H1 (cell line): Measurements from ENCODE around the gene LRRC18. TPM values are rescaled to one million over a fixed set of nuclear protein-coding genes. Genes with fewer than 3 reads are reported as not detected.

Experiments used
- CTCF ChIA-PET: fragments of 300-600 bp; sonication (Branson Sonifier 250); formaldehyde crosslinking; loops from one replicate; lab custom pipeline; 2021; ENCODE audit not compliant: partially characterized antibody; lab: Charles Lee
- POLR2A ChIA-PET: fragments of 300-600 bp; sonication (Branson Sonifier 250); formaldehyde crosslinking; loops from one replicate; lab custom pipeline; 2021; ENCODE audit warnings: inconsistent platforms; ENCODE audit not compliant: partially characterized antibody; lab: Charles Lee
- DNase-seq, 2 experiments: peaks; one replicate each; pipeline versions ENCODE4 v3.0.0 to v3.0.0-alpha.2; 2010 to 2022; ENCODE audit warnings: low spot score in 2 of 2, low read depth in 1 of 2, mixed read lengths in 1 of 2
- FAIRE-seq: peaks from 2 replicates; lab custom pipeline; 2011; peaks lifted over from hg19 to GRCh38; lab: Jason Lieb, UNC
- H2AFZ ChIP-seq: 2 replicates; pipeline ENCODE4 v1.8.1; 2012; ENCODE audit warnings: low read length, inconsistent platforms
- H2AK5ac ChIP-seq: 2 replicates; pipeline ENCODE4 v1.6.1; 2013; ENCODE audit warnings: low read depth, low read length
- H2BK120ac ChIP-seq: replicated peaks from 2 replicates; pipeline ENCODE3; 2013; ENCODE audit warnings: low read depth, low read length, inconsistent platforms
- H2BK12ac ChIP-seq: 2 replicates; pipeline ENCODE4 v1.6.1; 2013; ENCODE audit warnings: low read depth, low read length
- H2BK15ac ChIP-seq: 2 replicates; pipeline ENCODE4 v1.6.1; 2013; ENCODE audit warnings: low read length
- H2BK20ac ChIP-seq: 2 replicates; pipeline ENCODE4 v1.6.1; 2013; ENCODE audit warnings: low read length
- H2BK5ac ChIP-seq: 2 replicates; pipeline ENCODE4 v1.6.1; 2013; ENCODE audit warnings: low read depth, low read length
- H3K14ac ChIP-seq: 2 replicates; pipeline ENCODE4 v1.6.1; 2013; ENCODE audit warnings: inconsistent platforms; ENCODE audit not compliant: insufficient read length
- H3K18ac ChIP-seq: 2 replicates; pipeline ENCODE4 v1.6.1; 2013; ENCODE audit warnings: low read length; ENCODE audit errors: extremely low read depth
- H3K23ac ChIP-seq: 2 replicates; pipeline ENCODE4 v1.6.1; 2013; ENCODE audit warnings: inconsistent platforms; ENCODE audit not compliant: insufficient read length
- H3K23me2 ChIP-seq: 2 replicates; pipeline ENCODE4 v1.6.1; 2013; ENCODE audit warnings: low read depth, low read length
- H3K27ac ChIP-seq: 2 replicates; pipeline ENCODE4 v1.6.1; 2011; ENCODE audit warnings: low read depth, low read length, inconsistent platforms
- H3K27me3 ChIP-seq, 4 experiments: replicated peaks in 1 of 4; 1 replicate in 1 of 4; 2 replicates in 3 of 4; pipeline versions ENCODE4 v1.6.1 to v1.8.1; 2011 to 2013; ENCODE audit warnings: low read length in 3 of 4, mild to moderate bottlenecking in 3 of 4, inconsistent platforms in 2 of 4, mixed read lengths in 2 of 4, moderate library complexity in 1 of 4; ENCODE audit not compliant: control insufficient read depth in 3 of 4, insufficient read depth in 3 of 4; ENCODE audit errors: extremely low read depth in 1 of 4
- H3K36me3 ChIP-seq, 4 experiments: 2 replicates each; pipeline versions ENCODE4 v1.6.1 to v1.8.1; 2011 to 2013; ENCODE audit warnings: mild to moderate bottlenecking in 4 of 4, low read length in 3 of 4, moderate library complexity in 2 of 4, control low read depth in 1 of 4, inconsistent platforms in 1 of 4; ENCODE audit not compliant: insufficient read depth in 4 of 4, control insufficient read depth in 2 of 4
- H3K4ac ChIP-seq: replicated peaks from 2 replicates; pipeline ENCODE3; 2013; ENCODE audit warnings: low read length, low read depth, mixed read lengths, inconsistent platforms; ENCODE audit not compliant: insufficient read length
- H3K4me1 ChIP-seq, 4 experiments: replicated peaks in 1 of 4; 1 replicate in 1 of 4; 2 replicates in 3 of 4; pipeline versions ENCODE4 v1.6.1 to v1.8.1; 2011 to 2013; ENCODE audit warnings: low read length in 3 of 4, inconsistent platforms in 2 of 4, mixed read lengths in 1 of 4; ENCODE audit not compliant: insufficient read depth in 4 of 4, control insufficient read depth in 3 of 4
- H3K4me2 ChIP-seq, 2 experiments: 2 replicates each; pipeline versions ENCODE4 v1.6.1 to v1.8.1; 2011 to 2013; ENCODE audit warnings: low read depth in 2 of 2, low read length in 2 of 2, control low read depth in 1 of 2, inconsistent platforms in 1 of 2, mild to moderate bottlenecking in 1 of 2; ENCODE audit not compliant: insufficient read depth in 1 of 2
- H3K4me3 ChIP-seq, 4 experiments: fragments of 200-600, 300-600 bp in 1 of 4; sonication (generic), shearing (Covaris generic), sonication (Bioruptor Twin) in 1 of 4; 2 replicates each; pipeline versions ENCODE4 v1.5.1 to v1.8.1; 2011 to 2016; ENCODE audit warnings: low read length in 4 of 4, low read depth in 3 of 4, control low read depth in 2 of 4, inconsistent platforms in 2 of 4, mild to moderate bottlenecking in 2 of 4, mixed read lengths in 1 of 4, moderate library complexity in 1 of 4; ENCODE audit not compliant: insufficient read depth in 2 of 4; ENCODE audit errors: extremely low read depth in 1 of 4
- H3K56ac ChIP-seq: replicated peaks from 2 replicates; pipeline ENCODE3; 2013; ENCODE audit warnings: low read depth, mild to moderate bottlenecking, mixed read lengths, low read length, inconsistent platforms; ENCODE audit not compliant: insufficient read length
- H3K79me1 ChIP-seq: 2 replicates; pipeline ENCODE4 v1.6.1; 2013; ENCODE audit warnings: low read depth, low read length, control low read depth
- H3K79me2 ChIP-seq, 2 experiments: 2 replicates each; pipeline versions ENCODE4 v1.6.1 to v1.8.1; 2012 to 2013; ENCODE audit warnings: low read length in 2 of 2, mild to moderate bottlenecking in 2 of 2, inconsistent platforms in 1 of 2; ENCODE audit not compliant: insufficient read depth in 2 of 2, control insufficient read depth in 1 of 2
- H3K9ac ChIP-seq, 4 experiments: replicated peaks in 1 of 4; 1 replicate in 1 of 4; 2 replicates in 3 of 4; pipeline versions ENCODE4 v1.6.1 to v1.8.1; 2011 to 2013; ENCODE audit warnings: low read depth in 3 of 4, low read length in 3 of 4, control low read depth in 2 of 4, mild to moderate bottlenecking in 2 of 4, moderate library complexity in 2 of 4, inconsistent platforms in 1 of 4; ENCODE audit errors: extremely low read depth in 1 of 4
- H3K9me3 ChIP-seq, 2 experiments: 2 replicates each; pipeline versions ENCODE4 v1.6.1 to v1.8.1; 2012 to 2013; ENCODE audit warnings: mild to moderate bottlenecking in 2 of 2, moderate library complexity in 2 of 2, control low read depth in 1 of 2, inconsistent platforms in 1 of 2, low read depth in 1 of 2, low read length in 1 of 2, mixed read lengths in 1 of 2; ENCODE audit not compliant: insufficient read depth in 2 of 2
- H4K20me1 ChIP-seq, 2 experiments: replicated peaks in 1 of 2; 2 replicates each; pipeline versions ENCODE3 to v1.8.1; 2011 to 2013; ENCODE audit warnings: inconsistent platforms in 2 of 2, low read length in 2 of 2, mild to moderate bottlenecking in 1 of 2; ENCODE audit not compliant: insufficient read depth in 2 of 2, control insufficient read depth in 1 of 2
- H4K5ac ChIP-seq: 2 replicates; pipeline ENCODE4 v1.6.1; 2013; ENCODE audit warnings: low read length, low read depth, mixed read lengths, inconsistent platforms; ENCODE audit not compliant: insufficient read length
- H4K8ac ChIP-seq: 2 replicates; pipeline ENCODE4 v1.8.0; 2013; ENCODE audit warnings: mild to moderate bottlenecking, moderate library complexity, low read length, inconsistent platforms; ENCODE audit not compliant: insufficient read depth; ENCODE audit errors: extremely low read depth
- H4K91ac ChIP-seq: replicated peaks from 2 replicates; pipeline ENCODE3; 2013; ENCODE audit warnings: low read length, mixed read lengths, inconsistent platforms; ENCODE audit not compliant: insufficient read length
- EP300 ChIP-seq, 2 experiments: IDR thresholded peaks; 1 replicate in 1 of 2; 2 replicates in 1 of 2; pipeline ENCODE4 v1.6.1; 2011 to 2012; ENCODE audit warnings: low read depth in 2 of 2, low read length in 2 of 2, mild to moderate bottlenecking in 2 of 2, borderline replicate concordance in 1 of 2, inconsistent platforms in 1 of 2, moderate library complexity in 1 of 2
- EZH2 ChIP-seq: fragments of 200-600 bp; sonication (generic); IDR thresholded peaks from 2 replicates; pipeline ENCODE4 v1.7.1; 2012; ENCODE audit warnings: low read depth, mild to moderate bottlenecking, moderate library complexity, low read length, inconsistent platforms; ENCODE audit not compliant: severe bottlenecking
- KDM1A ChIP-seq: fragments of 200-600, 300-600 bp; sonication (generic); IDR thresholded peaks from 2 replicates; pipeline ENCODE4 v1.7.1; 2016; ENCODE audit warnings: mild to moderate bottlenecking, low read length, borderline replicate concordance
- NANOG ChIP-seq: IDR thresholded peaks from 2 replicates; pipeline ENCODE4 v1.6.1; 2011; ENCODE audit warnings: low read length, low read depth, mild to moderate bottlenecking, inconsistent platforms; ENCODE audit not compliant: insufficient read depth, poor library complexity, severe bottlenecking
- NRF1 ChIP-seq: IDR thresholded peaks from 2 replicates; pipeline ENCODE4 v1.6.1; 2011; ENCODE audit warnings: mild to moderate bottlenecking, low read depth, low read length, improper control_type of control experiment
- POU5F1 ChIP-seq: IDR thresholded peaks from 2 replicates; pipeline ENCODE4 v1.6.1; 2011; ENCODE audit warnings: low read depth, mild to moderate bottlenecking, low read length, moderate library complexity
- RAD21 ChIP-seq, 2 experiments: IDR thresholded peaks in 1 of 2; conservative IDR thresholded peaks in 1 of 2; 2 replicates each; pipeline ENCODE4 v1.6.1; 2011; ENCODE audit warnings: low read depth in 2 of 2, low read length in 2 of 2, improper control_type of control experiment in 1 of 2, inconsistent platforms in 1 of 2, mild to moderate bottlenecking in 1 of 2, moderate library complexity in 1 of 2
- SIN3A ChIP-seq, 2 experiments: IDR thresholded peaks in 1 of 2; conservative IDR thresholded peaks in 1 of 2; 2 replicates each; pipeline ENCODE4 v1.6.1; 2011 to 2012; ENCODE audit warnings: low read length in 2 of 2, improper control_type of control experiment in 1 of 2, low read depth in 1 of 2, mild to moderate bottlenecking in 1 of 2
- SIRT6 ChIP-seq: IDR thresholded peaks from one replicate; pipeline ENCODE4 v1.7.1; 2012; ENCODE audit warnings: low read length, inconsistent platforms
- SP4 ChIP-seq: IDR thresholded peaks from 2 replicates; pipeline ENCODE4 v1.6.1; 2012; ENCODE audit warnings: low read length, inconsistent platforms
- SUZ12 ChIP-seq: fragments of 200-600 bp; sonication (generic); IDR thresholded peaks from 2 replicates; pipeline ENCODE4 v1.6.1; 2012; ENCODE audit warnings: mild to moderate bottlenecking, inconsistent platforms, low read length, moderate library complexity, mixed read lengths
- TBP ChIP-seq: IDR thresholded peaks from 2 replicates; pipeline ENCODE4 v1.6.1; 2011; ENCODE audit warnings: low read depth, low read length, improper control_type of control experiment
- TCF12 ChIP-seq: IDR thresholded peaks from 2 replicates; pipeline ENCODE4 v1.6.1; 2011; ENCODE audit warnings: low read depth, mild to moderate bottlenecking, low read length
- WGBS, 2 experiments: shearing (Covaris generic) in 1 of 2; methylation state at CpG; one replicate each; pipeline versions ENCODE4 v1.1.6 to v1.1.7; 2013 to 2015; ENCODE audit warnings: low lambda C conversion rate in 2 of 2, mixed read lengths in 2 of 2, inconsistent platforms in 1 of 2, low coverage in 1 of 2, missing lambda C conversion rate in 1 of 2; ENCODE audit not compliant: insufficient replicate concordance in 2 of 2, insufficient coverage in 1 of 2, insufficient read length in 1 of 2; ENCODE audit errors: extremely low coverage in 1 of 2, missing lambda C conversion rate in 1 of 2; 5-methylcytosine and 5-hydroxymethylcytosine counted together
- polyA plus RNA-seq, 7 experiments: library from polyadenylated mRNA; depleted of rRNA in 3 of 7; stranded (reverse) in 5 of 7; unstranded in 2 of 7; fragments of >200 nt in 5 of 7; fragments of 200-250 nt in 2 of 7; gene quantifications; 1 replicate in 5 of 7; 2 replicates in 1 of 7; 4 replicates in 1 of 7; pipeline versions ENCODE4 v1.2.1 to v1.2.3, GENCODE V29; 2011 to 2013; ENCODE audit warnings: missing spikeins in 2 of 7, mixed read lengths in 2 of 7
- total RNA-seq: library from RNA; stranded (reverse); fragmentation: NEBNext Ultra II Directional; extraction: Animal tissue kit (Norgen Biotek cat#: 25700); gene quantifications from 2 replicates; pipeline ENCODE4 v1.2.1, GENCODE V29; 2021

Gene LRRC18
- total and polyA plus RNA-seq, 2 of the 8 experiments (the other 6 are each of a cell fraction or from before 2014, with no cell fraction given): not detected

DNA sequence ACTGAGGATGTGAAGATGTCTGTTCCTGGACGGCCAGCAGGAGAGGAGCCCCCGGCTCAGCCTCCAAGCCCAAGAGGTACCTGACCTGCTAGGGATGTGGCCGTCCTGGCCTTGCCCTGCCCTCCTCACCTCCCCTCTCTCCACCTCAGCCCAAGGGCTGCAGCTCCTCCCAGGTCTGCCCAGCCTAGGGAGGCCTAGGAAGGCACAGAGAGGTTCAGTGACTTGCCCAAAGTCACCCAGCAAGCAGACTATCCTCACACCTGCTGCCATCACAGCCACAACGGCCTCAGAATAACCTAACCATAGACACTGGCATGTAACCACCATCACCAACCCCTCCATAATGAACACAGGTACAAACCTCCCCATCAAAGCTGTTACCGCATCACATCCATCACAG is 38.7 kb upstream of the LRRC18 start:
- DNase-seq (no peak), FAIRE-seq (no peak)
- Histone ChIP-seq H3K23me2 (peaks cover 5% of the 10 kb centered on the region; the same call in 1 of the 2 replicates), H3K4me2 (no peak overlapping the region), H2BK12ac (no peak overlapping the region), H2BK15ac (no peak overlapping the region), H2AK5ac (no peak overlapping the region), H3K14ac (no peak overlapping the region), H3K79me1 (no peaks in the 10 kb centered on the region), H2AFZ (no peak overlapping the region), H3K56ac (no peak overlapping the region), H3K9me3 (no peaks in the 10 kb centered on the region), H3K9ac (no peak overlapping the region), H3K79me2 (no peaks in the 10 kb centered on the region), H4K91ac (no peak overlapping the region), H2BK5ac (no peak overlapping the region), H3K4me1 (no peaks in the 10 kb centered on the region), H4K8ac (no peak overlapping the region), H4K5ac (no peak overlapping the region), H3K23ac (no peak overlapping the region), H3K36me3 (no peaks in the 10 kb centered on the region), H3K27ac (no peak overlapping the region), H3K27me3 (no peaks in the 10 kb centered on the region), H2BK120ac (no peak overlapping the region), H3K18ac (no peak overlapping the region), H2BK20ac (no peak overlapping the region), H3K4ac (no peak overlapping the region), H4K20me1 (no peaks in the 10 kb centered on the region), H3K4me3 (no peak overlapping the region)
- ChIA-PET POLR2A (no interaction called here), CTCF (interaction anchor here (0.8 to 1.3 kb wide), 9 partner anchors 10 to 540 kb away, joined by 3 to 5 read pairs (median 3); no protein-coding TSS in a partner anchor)
- 75% methylated on average over 5 of the region's 5 CpGs; no CpG with 5 or more reads in 1 of the 2 experiments for WGBS, 2 experiments
- TF ChIP-seq TCF12 (no peak), SIN3A (conservative IDR thresholded peaks at IDR 0.05 in 1 of 2, IDR thresholded peaks at IDR 0.05 in 1 of 2; ENCODE audit: low read depth in 1 of 2, low read length in 2 of 2) (no peak), KDM1A (no peak), NANOG (no peak), SUZ12 (no peak), SP4 (no peak), EZH2 (no peak), POU5F1 (no peak), RAD21 (IDR thresholded peaks at IDR 0.05 in 1 of 2, conservative IDR thresholded peaks at IDR 0.05 in 1 of 2; ENCODE audit: low read depth in 2 of 2, low read length in 2 of 2) (no peak), TBP (no peak), NRF1 (no peak), EP300 (IDR thresholded peaks at IDR 0.05; ENCODE audit: borderline replicate concordance in 1 of 2, low read depth in 2 of 2, low read length in 2 of 2) (no peak), SIRT6 (no peak)
- TF ChIP-seq, all 59 proteins: peak for 0
